Colonic mucosa (tissue), 4 donors: ENCODE data around the gene TCF4. TPM values are rescaled to one million over a fixed set of nuclear protein-coding genes. Genes with fewer than 3 reads are reported as not detected.

Experiments
- DNase-seq: peaks from one replicate; pipeline ENCODE4 v3.0.0-alpha.2; 2020
- H3K27ac ChIP-seq: fragments of 200-600 bp; one replicate; pipeline ENCODE4 v1.8.0; 2021
- H3K27me3 ChIP-seq: fragments of 200-600 bp; one replicate; pipeline ENCODE4 v1.8.0; 2021
- H3K36me3 ChIP-seq: fragments of 200-600 bp; one replicate; pipeline ENCODE4 v1.8.0; 2021
- H3K4me1 ChIP-seq: fragments of 200-600 bp; one replicate; pipeline ENCODE4 v1.8.0; 2021; ENCODE audit warnings: mild to moderate bottlenecking
- H3K4me3 ChIP-seq: fragments of 200-600 bp; one replicate; pipeline ENCODE4 v1.8.0; 2021
- H3K9ac ChIP-seq, 2 donors: one replicate each; pipeline ENCODE4 v1.7.0; 2013; ENCODE audit warnings: control low read depth in 2 of 2, low read depth in 2 of 2, low read length in 2 of 2
- H3K9me3 ChIP-seq: fragments of 200-600 bp; one replicate; pipeline ENCODE4 v1.8.0; 2021
- intact Hi-C: fragments of 100-400 bp; cut with DNase I; formaldehyde crosslinking; loops from one replicate; pipeline ENCODE4 v1.14.1; 2022
- total RNA-seq, 2 donors: library from RNA; stranded (reverse); fragmentation: NEBNext Ultra II Directional in 1 of 2; extraction: Animal tissue kit (Norgen Biotek cat#: 25700) in 1 of 2; gene quantifications; one replicate each; pipeline ENCODE4 v1.2.1, GENCODE V29; 2021
- TF ChIP-seq, protein P1 (sequence below): fragments of 200-600 bp; IDR thresholded peaks from one replicate; pipeline ENCODE4 v1.8.0; 2022; ENCODE audit warnings: antibody characterized with exemption, mild to moderate bottlenecking
- donor health status: healthy.
- donor health status: DM: no; HTN: no; CAD: no.
- donor health status: DM: no; HTN: no; CAD: no.

TCF4 gene
- total RNA-seq, result 10 to 100 TPM in 1 of 2 donors, 1 to 10 TPM in 1; 9.8 to 29.0 TPM

DNA sequence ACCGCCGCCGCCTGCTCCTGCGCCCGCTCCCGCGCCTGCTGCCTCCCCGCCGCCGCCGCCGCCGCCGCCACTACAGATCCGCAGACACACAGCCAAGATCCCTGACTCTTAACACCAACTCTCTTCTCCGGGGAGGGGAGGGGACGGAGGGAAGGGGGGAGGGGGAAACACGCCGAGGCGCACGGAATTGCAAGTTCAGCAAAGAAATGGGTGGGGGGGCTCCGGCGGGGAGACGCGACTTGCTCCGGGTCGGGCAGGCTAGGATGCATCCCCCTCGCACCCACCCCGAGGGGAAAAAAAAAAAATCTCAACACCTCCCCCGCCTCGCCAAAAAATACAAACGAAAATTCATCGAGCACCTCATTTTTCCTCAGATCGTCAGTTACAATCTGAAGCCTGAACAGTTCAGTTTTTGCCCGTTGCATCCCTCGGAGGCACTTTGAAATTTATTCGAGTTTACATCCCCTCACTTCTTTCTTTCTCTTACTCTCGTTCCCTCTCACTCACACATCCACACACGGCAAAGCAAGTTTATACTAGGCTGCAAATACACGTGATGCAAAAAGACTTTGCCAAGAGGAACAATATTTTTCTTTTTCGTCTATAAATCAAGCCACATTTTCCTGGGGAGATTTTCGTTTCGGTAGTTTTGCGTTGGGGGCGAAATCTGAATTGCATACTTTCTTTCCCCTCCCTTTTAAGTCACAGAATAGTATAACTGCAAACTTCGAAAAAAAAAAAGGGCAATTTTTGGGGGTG lies at the start of gene TCF4:
TSS of gene TCF4 (minus strand) at position 82 of the 759 bp plus-strand sequence. CDS start 1,076 bp downstream, outside the sequence.
- H3K4me1 ChIP-seq, result no peaks in the 10 kb centered on the region
- TF ChIP-seq, protein P1, sequence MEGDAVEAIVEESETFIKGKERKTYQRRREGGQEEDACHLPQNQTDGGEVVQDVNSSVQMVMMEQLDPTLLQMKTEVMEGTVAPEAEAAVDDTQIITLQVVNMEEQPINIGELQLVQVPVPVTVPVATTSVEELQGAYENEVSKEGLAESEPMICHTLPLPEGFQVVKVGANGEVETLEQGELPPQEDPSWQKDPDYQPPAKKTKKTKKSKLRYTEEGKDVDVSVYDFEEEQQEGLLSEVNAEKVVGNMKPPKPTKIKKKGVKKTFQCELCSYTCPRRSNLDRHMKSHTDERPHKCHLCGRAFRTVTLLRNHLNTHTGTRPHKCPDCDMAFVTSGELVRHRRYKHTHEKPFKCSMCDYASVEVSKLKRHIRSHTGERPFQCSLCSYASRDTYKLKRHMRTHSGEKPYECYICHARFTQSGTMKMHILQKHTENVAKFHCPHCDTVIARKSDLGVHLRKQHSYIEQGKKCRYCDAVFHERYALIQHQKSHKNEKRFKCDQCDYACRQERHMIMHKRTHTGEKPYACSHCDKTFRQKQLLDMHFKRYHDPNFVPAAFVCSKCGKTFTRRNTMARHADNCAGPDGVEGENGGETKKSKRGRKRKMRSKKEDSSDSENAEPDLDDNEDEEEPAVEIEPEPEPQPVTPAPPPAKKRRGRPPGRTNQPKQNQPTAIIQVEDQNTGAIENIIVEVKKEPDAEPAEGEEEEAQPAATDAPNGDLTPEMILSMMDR, result no peak
- H3K27me3 ChIP-seq, result peaks cover 5% of the 10 kb centered on the region
- peak; percentile 26 for DNase-seq
- H3K9me3 ChIP-seq, result no peaks in the 10 kb centered on the region
- peak within 1 kb of the TSS; percentile 44 for H3K27ac ChIP-seq
- no peaks in the 10 kb centered on the region for H3K36me3 ChIP-seq
- intact Hi-C loops, result loop anchor here (10.0 kb wide), 1 partner anchor 183 kb away; no protein-coding TSS in a partner anchor
- peak within 1 kb of the TSS; percentile 22 to 35 for H3K9ac ChIP-seq
- peak within 1 kb of the TSS; percentile 31 for H3K4me3 ChIP-seq

DNA sequence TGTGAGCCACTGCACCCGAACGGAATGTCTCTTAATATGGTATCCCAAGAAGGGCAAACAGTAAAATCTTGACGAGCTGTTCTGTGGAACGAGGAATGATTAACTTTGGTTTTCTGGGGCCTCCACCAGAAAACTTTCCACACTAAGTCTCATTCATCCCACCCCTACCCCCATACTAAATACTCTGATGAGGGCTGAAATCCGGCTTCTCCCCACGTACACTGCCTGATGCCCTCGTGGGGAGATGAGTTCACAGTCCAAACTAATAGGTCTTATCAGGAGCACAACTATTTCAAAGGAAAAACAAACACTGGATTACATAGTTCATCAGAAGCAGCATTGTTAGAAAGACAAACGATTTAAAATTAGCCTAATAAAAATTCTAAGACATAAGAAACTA lies 49.2 kb upstream of the TCF4 start:
- intact Hi-C loops, result no loop called here
- Histone ChIP-seq H3K9ac (no peak overlapping the region), H3K36me3 (no peaks in the 10 kb centered on the region), H3K9me3 (no peaks in the 10 kb centered on the region), H3K4me3 (no peak overlapping the region), H3K27me3 (no peaks in the 10 kb centered on the region), H3K4me1 (no peaks in the 10 kb centered on the region), H3K27ac (no peak overlapping the region)
- TF ChIP-seq, protein P1, result no peak
- DNase-seq, result no peak

DNA sequence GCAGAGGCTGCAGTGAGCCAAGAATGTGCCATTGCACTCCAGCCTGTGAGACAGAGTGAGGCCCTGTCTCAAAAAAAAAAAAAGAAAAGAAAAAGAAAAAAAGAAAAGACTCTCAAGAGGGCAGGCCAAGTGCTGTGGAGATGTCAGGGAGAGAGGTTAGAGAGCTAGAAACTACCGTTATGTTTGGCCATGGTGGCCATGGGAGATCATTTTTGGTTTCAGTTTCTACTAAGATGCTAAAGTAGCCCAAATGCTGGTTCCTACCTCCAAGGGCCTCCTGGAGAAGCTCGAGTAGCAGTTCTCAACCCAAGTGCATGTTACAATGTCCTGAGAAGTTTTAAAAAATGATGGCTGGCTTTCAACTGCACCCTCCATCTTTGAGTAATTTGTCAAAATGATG lies 47.4 kb upstream of the TCF4 start:
- no peak for DNase-seq
- Histone ChIP-seq H3K27ac (no peak overlapping the region), H3K4me1 (no peaks in the 10 kb centered on the region), H3K4me3 (no peak overlapping the region), H3K9ac (no peak overlapping the region), H3K36me3 (no peaks in the 10 kb centered on the region), H3K27me3 (no peaks in the 10 kb centered on the region), H3K9me3 (no peaks in the 10 kb centered on the region)
- intact Hi-C loops, result no loop called here
- TF ChIP-seq, protein P1, result no peak

DNA sequence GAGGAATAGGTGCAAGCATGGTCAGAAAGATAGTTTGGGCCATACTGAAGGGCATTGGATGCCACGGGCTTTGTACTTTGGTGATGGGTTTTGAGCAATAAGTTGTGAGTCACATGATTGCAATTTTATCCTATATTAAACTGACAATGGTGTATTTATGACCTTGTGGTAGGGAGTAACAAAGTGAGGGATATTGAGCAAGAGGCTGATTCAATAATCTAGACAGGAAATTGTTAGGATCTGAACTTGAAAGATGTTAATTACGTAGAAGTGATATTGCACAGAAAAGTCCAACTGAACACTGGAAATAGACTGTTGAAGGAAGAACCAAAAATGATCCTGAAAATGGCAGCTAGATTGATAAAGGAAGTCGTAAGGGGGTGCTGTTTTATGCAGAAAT lies 46.6 kb upstream of the TCF4 start:
- no peak overlapping the region for H3K4me3 ChIP-seq
- TF ChIP-seq, protein P1, result no peak
- H3K9me3 ChIP-seq, result no peaks in the 10 kb centered on the region
- H3K9ac ChIP-seq, result no peak overlapping the region
- intact Hi-C loops, result no loop called here
- H3K36me3 ChIP-seq, result no peaks in the 10 kb centered on the region
- H3K27me3 ChIP-seq, result no peaks in the 10 kb centered on the region
- no peak overlapping the region for H3K27ac ChIP-seq
- no peaks in the 10 kb centered on the region for H3K4me1 ChIP-seq
- DNase-seq, result no peak

DNA sequence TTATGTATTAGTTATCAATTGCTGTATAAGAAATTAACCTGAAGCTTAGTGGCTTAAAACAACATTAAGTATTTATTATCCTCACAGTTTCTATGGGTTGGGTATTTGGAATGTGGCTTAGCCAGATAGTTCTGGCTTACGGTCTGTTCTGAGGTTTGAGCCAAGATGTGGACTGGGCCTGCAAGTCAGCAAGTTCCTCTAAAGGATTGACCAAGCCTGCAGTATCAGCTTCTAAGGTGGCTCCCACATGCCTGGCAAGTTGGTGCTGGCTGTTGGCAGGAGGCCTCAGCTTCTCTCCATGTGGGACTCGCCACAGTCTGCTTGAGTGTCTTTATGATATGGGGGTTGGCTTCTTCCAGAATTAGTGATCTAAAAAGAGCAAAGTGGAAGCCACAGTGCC lies 45.0 kb upstream of the TCF4 start:
- no peaks in the 10 kb centered on the region for H3K4me1 ChIP-seq
- DNase-seq, result no peak
- H3K9ac ChIP-seq, result no peak overlapping the region
- no peak overlapping the region for H3K27ac ChIP-seq
- H3K9me3 ChIP-seq, result no peaks in the 10 kb centered on the region
- no peak overlapping the region for H3K4me3 ChIP-seq
- intact Hi-C loops, result no loop called here
- TF ChIP-seq, protein P1, result no peak
- H3K36me3 ChIP-seq, result no peaks in the 10 kb centered on the region
- no peaks in the 10 kb centered on the region for H3K27me3 ChIP-seq
